GM12892 (cell line): ENCODE measurements around the gene RBM10.

ENCODE experiments used
- POLR2A ChIP-seq: IDR thresholded peaks from 2 replicates; pipeline ENCODE4 v1.6.1; 2011; ENCODE audit warnings: low read depth, low read length, control low read depth
- POLR2AphosphoS5 ChIP-seq: IDR thresholded peaks from 2 replicates; pipeline ENCODE4 v1.6.1; 2011; ENCODE audit warnings: low read depth, low read length, control low read depth
- TAF1 ChIP-seq: IDR thresholded peaks from 2 replicates; pipeline ENCODE4 v1.6.1; 2011; ENCODE audit warnings: low read depth, mild to moderate bottlenecking, control low read depth, low read length, borderline replicate concordance

DNA sequence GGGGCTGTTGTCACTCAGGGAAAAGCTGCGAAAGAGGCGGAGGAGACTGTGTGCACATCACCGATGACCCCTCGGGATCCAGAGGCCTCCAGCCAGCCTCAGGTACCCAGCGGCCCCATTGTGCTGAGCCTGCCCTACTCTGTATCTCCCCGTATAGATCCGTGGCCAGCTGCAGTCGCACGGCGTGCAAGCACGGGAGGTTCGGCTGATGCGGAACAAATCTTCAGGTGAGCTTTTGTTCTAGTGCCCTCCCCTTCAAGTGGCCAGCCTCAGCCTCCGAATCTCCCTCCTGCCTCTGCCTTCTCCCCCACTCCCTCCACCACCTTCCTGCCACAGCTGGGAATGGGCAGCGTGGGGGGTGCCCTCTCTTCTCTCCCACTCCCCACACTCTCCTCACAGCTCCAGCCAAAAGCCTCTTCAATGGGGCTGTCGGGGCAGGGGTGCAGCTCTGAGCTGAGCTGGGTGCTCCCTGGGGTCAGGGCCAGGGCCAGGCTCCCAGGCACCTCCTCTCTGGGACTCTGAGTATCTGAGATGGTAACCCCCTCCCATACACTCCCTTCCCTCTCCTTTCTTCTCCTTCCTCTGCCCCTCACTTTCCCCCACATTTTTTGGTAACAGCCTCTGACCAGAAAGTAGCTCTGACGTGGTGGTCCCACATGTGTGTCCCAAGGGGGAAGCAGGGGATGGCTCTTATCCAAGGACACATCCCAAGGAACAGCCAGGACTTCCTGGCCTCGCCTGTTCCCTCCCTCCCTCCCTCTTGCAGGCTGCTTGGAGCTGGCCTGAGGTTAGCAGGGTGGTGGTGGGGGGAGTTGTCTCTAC, 28.2 kb downstream of the RBM10 start:
- TF ChIP-seq POLR2A (no peak), POLR2AphosphoS5 (no peak), TAF1 (no peak)
